ENCODE results near the gene FLNC.
A peak's percentile ranks its signal among the peaks of the same experiment; 100 is the strongest.

Gene FLNC

DNA sequence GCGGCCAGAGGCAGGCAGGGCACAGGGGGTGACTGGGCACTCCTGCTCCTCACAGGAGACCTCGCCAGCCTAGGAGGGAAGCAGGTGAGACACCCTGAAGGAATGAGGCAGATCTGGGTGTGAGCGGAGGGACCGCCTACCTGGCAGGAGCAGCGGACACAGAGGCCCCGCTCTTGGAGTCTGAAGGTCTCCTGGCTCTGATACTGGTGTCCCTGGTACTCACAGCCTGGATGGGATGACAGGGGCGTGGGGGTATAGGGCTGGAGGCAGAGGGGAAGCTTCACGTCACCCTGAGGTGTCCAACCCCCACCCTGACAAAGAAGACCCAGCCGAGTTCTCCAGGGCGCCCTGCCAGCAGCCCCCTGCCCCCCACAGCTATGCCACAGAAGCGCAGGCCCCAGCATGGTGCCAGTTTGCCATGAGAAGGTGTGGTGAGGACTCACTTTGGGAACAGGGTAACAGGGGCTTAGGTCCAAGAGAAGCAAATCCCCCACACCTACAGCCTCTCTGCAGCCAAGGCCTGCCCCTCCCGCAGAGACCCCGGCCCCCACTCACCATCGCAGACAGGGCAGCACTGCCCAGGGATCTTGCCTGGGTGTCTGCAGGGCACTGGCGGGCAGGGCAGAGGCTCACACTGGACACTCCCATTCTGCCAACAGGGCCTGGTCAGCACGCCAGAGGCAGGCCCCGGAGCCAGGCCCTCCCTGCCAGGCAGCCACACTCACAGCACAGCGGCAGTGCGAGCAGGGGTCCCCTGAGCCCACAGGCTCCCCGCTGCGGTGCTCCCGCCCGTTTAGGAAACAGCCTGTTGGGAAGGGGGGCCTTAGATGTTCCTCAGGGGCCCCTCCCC, 63.3 kb downstream of the FLNC start:
- no peak for DNase-seq

DNA sequence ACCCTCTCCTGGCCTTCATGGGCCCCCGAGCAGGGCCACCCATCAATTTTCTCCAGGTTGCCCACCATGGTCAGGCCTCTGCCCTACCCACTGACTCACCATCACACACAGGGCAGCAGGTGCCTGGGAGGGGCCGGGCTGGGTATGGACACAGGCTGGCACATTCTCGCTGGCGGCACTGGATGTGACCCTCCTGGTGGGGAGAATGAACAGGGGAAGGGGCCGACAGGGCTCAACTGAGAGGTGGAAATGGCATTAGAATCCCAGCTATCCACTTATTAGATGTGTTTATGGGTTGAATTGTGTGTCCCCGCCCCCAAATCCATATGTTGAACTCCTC, 63.9 kb downstream of the FLNC start:
- DNase-seq = no peak

DNA sequence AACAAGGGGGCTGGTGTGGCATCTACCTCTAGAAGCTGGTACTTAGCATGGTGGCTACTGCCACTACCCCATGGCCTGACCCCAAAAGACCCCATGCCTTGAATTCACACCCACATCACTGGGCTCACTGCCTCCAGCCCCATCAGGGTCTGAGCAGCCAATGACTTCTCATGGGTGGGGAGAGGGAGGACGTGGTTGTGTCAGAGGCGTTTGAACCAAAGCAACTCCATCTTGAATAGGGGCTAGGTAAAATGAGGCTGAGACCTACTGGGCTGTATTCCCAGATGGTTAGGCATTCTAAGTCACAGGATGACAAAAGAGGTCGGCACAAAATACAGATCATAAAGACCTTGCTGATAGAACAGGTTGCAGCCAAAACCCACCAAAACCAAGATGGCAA, 65.1 kb downstream of the FLNC start:
- DNase-seq = no peak

DNA sequence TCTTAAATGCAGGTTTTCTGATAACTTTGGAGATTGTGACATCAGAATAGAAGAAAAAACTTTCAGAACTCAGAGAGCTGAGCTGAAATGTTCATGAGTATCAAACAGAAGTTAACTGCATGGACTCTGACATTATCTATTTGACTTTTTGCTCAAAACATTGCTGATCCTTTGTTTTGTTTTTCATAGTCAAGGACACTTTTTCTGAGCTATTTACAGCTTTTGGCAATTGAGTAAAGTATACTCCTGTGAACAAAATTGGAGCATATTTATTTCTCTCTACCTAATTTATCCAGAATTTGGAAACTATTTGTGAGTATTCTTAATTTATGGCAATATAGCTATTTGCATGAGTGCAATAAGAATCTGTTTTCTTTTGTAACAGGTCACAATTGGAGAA, 69.2 kb downstream of the FLNC start:
- DNase-seq = no peak

GRCh38 chr7:128900237-128900636, 70.0 kb downstream of the FLNC start:
- DNase-seq = no peak

DNA sequence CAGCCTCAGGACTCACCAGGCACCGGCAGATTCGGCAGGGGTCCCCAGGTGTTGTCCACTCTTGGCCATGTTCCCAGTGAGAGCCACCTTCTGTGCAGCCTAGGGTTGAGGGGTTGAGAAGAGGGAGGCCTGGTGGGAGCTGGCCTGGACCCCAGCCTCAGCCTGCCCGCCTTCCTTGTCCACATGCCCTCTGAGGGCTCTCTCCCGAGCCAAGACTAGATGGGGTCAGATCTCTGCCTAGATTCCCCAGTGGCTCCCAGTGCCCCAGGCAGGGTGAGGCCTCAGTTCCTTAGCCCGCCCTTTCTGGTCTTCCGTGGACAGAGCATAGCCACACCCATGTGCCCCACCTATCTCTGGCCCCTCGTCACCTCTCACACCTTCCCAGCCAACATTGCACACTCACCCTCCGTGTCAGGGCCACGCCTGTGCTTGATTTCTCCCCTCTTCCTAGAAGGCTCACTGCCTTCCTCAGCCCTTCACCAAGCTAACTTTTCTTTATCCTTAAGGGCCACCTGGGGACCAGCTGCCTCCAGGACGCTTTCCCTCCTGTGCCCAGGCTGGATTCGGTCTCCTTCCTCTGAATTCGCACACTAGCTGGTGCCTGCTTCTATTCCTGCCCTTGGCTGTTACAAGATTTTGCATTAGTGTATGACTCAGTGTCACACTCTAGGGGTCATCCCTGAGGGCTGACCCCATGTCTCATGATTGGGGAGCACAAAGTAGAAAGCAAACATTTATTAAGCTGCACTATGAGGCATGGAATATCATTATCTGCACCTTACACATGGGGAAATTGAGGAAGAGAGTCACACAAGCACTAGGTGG, 72.8 kb downstream of the FLNC start:
- DNase-seq = no peak

- no peak for DNase-seq
Observed at GRCh38 chr7:128903621-128904361, 73.6 kb downstream of the FLNC start.

GRCh38 chr7:128904381-128905197, 74.4 kb downstream of the FLNC start:
- peak; percentile 70 for DNase-seq

DNA sequence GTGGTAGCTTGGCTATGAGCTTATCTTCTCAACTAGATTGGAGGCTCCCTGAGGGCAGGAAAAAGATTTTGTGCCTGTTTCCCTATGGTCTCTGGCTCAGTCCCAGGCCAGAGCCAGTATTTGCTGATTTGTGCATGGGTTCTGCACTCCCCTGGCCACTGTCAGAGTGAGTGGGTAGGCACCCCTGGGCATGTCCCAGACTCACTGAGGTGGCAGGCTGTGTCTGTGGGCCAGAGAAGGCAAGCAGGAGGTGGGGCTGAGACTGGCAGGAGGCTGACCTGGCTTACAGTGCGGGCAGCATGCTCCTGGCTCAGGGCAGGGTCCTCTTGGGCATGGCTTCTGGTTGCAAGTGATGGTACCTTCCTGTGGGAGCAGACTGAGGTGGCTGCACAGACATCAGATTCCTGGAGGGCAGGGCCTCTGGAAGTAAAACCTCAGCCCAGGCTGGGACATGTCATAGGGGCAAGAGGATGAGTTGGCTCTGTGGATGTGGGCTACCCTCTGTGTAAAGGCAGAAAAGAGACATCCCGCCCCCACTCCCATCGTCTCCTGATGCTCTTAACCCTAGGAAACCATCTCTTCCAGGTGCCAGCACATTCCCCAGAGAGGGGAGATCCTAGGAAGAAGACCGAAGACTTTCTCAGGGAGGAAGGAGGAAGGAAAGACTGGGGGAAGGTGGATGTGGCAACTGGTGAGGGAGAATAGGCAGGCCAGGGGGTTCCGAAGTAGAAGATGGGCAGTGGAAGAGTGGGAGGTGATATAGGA, 76.0 kb downstream of the FLNC start:
- no peak for DNase-seq

- no peak for DNase-seq
Observed at GRCh38 chr7:128906766-128907559, 76.8 kb downstream of the FLNC start.
